Astrocyte of the cerebellum (primary cell): Measurements from ENCODE around the gene DOCK4.

ENCODE experiments used
- DNase-seq: peaks from one replicate; pipeline ENCODE4 v3.0.0-alpha.2; 2011; ENCODE audit warnings: low read depth
- H3K4me3 ChIP-seq: 2 replicates; pipeline ENCODE4 v1.5.1; 2011; ENCODE audit warnings: mild to moderate bottlenecking, low read depth, low read length, moderate library complexity
- CTCF ChIP-seq: IDR thresholded peaks from 2 replicates; pipeline ENCODE4 v1.5.1; 2012; ENCODE audit warnings: low read length, low read depth, moderate library complexity, mild to moderate bottlenecking; ENCODE audit errors: missing control alignments
- in situ Hi-C: cut with HindIII; loops from 2 replicates; pipeline ENCODE4 v1.10.0; 2017; ENCODE audit warnings: low sequenced_read_pairs

The DOCK4 gene

GRCh38 chr7:111873326-111873646 is 332.9 kb downstream of the DOCK4 start:
- in situ Hi-C loops = no loop called here
- DNase-seq = no peak
- TF ChIP-seq CTCF = no peak

GRCh38 chr7:111872450-111873325 is 333.5 kb downstream of the DOCK4 start:
- H3K4me3 ChIP-seq = no peak overlapping the region
- in situ Hi-C loops = no loop called here
- TF ChIP-seq CTCF = no peak
- DNase-seq = no peak

More at GRCh38 chr7:111873326-111873646, 332.9 kb downstream of the DOCK4 start:
- H3K4me3 ChIP-seq = no peak overlapping the region

GRCh38 chr7:111871283-111871682 is 334.9 kb downstream of the DOCK4 start:
- in situ Hi-C loops = no loop called here
- DNase-seq = no peak
- no peak for TF ChIP-seq CTCF
- no peak overlapping the region for H3K4me3 ChIP-seq

- DNase-seq = no peak
- H3K4me3 ChIP-seq = no peak overlapping the region
- in situ Hi-C loops = no loop called here
- TF ChIP-seq CTCF = no peak
Measured at GRCh38 chr7:111869280-111869679, 336.9 kb downstream of the DOCK4 start.

GRCh38 chr7:111867348-111867931 is 338.8 kb downstream of the DOCK4 start:
- in situ Hi-C loops = no loop called here
- no peak overlapping the region for H3K4me3 ChIP-seq
- DNase-seq = no peak
- no peak for TF ChIP-seq CTCF

GRCh38 chr7:111866787-111867186 is 339.4 kb downstream of the DOCK4 start:
- in situ Hi-C loops = no loop called here
- DNase-seq = no peak
- no peak for TF ChIP-seq CTCF
- H3K4me3 ChIP-seq = no peak overlapping the region
